Muscle layer of colon (tissue), 2 donors: Measurements from ENCODE around the gene SYPL2.

Experiments used
- H3K27ac ChIP-seq: one replicate; pipeline ENCODE4 v1.7.0; 2013; ENCODE audit warnings: low read depth, mild to moderate bottlenecking, low read length, moderate library complexity
- H3K27me3 ChIP-seq, 2 donors: one replicate each; pipeline ENCODE4 v1.7.0; 2013; ENCODE audit warnings: low read length in 2 of 2, mild to moderate bottlenecking in 2 of 2; ENCODE audit not compliant: insufficient read depth in 2 of 2, control insufficient read depth in 1 of 2
- H3K36me3 ChIP-seq: one replicate; pipeline ENCODE4 v1.7.0; 2013; ENCODE audit warnings: mild to moderate bottlenecking, low read length; ENCODE audit not compliant: insufficient read depth
- H3K4me1 ChIP-seq: one replicate; pipeline ENCODE4 v1.7.0; 2013; ENCODE audit warnings: mild to moderate bottlenecking, low read length; ENCODE audit not compliant: insufficient read depth
- H3K4me3 ChIP-seq, 2 donors: one replicate each; pipeline ENCODE4 v1.7.0; 2013; ENCODE audit warnings: low read length in 2 of 2, low read depth in 1 of 2, mild to moderate bottlenecking in 1 of 2, moderate library complexity in 1 of 2
- H3K9ac ChIP-seq: one replicate; pipeline ENCODE4 v1.7.0; 2013; ENCODE audit warnings: low read length
- H3K9me3 ChIP-seq: one replicate; pipeline ENCODE4 v1.7.0; 2013; ENCODE audit warnings: mild to moderate bottlenecking, low read length
- donor health status: abdominal sarcoma.
- donor health status: Adenocarcinoma of cecum.

The SYPL2 gene

GRCh38 chr1:109504974-109505373 is 38.6 kb downstream of the SYPL2 start:
- Histone ChIP-seq H3K4me1 (peaks cover 32% of the 10 kb centered on the region), H3K27me3 (no peaks in the 10 kb centered on the region), H3K4me3 (no peak overlapping the region), H3K36me3 (peaks cover 4% of the 10 kb centered on the region), H3K9me3 (no peaks in the 10 kb centered on the region), H3K9ac (no peak overlapping the region), H3K27ac (no peak overlapping the region)

GRCh38 chr1:109508001-109508872 is 41.9 kb downstream of the SYPL2 start:
- Histone ChIP-seq H3K36me3 (peaks cover 4% of the 10 kb centered on the region), H3K27me3 (no peaks in the 10 kb centered on the region), H3K9me3 (no peaks in the 10 kb centered on the region), H3K9ac (no peak overlapping the region), H3K4me3 (peak overlapping the region in 1 of 2 donors; percentile 79), H3K27ac (no peak overlapping the region), H3K4me1 (peaks cover 17% of the 10 kb centered on the region)

DNA sequence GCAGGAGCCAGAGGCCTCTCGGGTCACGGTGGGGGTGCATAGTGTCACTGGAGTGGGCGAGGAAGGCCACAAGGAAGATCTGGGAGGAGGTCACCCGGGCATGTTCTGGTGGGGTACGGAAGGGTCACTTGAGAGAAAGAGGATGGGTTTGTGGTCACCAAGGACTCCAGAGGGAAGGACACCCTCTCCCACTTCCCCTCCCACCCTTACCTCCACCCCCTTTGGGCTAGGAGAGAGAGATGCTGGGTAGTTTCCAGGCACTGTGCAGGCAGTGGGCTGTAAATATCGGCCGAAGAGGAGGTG is 42.5 kb downstream of the SYPL2 start:
- Histone ChIP-seq H3K27ac (peak overlapping the region; percentile 49), H3K4me1 (peaks cover 17% of the 10 kb centered on the region)

DNA sequence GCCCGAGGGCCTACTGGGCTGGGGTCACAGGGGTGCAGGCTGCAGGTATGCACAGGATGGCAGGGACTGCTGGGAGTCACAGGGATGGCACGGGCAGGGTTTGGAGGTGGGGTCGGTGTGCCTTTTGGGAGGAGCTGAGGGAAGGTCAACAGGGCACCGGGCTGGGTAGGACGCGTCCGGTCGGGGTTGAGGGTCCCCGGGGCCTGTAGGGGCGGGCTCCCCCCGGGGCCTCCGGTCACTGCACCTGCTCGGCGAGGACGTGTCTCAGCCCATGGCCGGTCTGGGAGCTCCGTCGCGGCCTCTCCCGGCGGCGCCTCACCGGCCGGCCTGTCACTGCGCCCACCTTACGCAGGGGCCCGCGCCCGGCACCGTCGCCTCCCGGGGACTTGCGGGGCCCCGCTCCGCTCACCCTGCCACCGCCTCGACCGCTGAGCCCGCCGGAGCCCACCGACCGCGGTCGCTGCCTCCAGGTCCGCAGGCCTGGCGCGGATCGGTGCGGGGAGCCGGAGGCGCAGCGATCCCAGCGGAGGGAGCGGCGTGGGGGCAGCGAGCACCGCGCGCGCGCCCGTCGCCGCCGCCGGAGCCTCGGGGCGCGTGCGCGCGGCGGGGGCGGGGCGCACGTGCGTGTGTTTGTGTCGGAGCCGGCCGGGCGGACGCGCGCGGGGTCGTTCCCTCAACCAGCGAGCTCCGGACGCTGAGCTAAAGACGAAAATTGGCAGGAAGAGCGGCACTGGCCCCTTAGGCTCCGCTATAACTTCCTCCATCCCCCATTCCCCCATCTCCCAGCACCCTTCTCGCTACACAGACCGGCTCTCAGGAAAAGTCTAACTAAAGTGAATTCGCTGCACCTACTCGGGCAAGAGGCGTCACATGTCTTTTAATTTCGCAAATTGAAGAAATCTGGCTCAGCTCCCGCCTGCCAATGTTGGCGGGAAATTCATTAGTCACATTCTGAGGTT is 43.1 kb downstream of the SYPL2 start, which contains the start of gene AMIGO1:
Gene AMIGO1 (minus strand): TSS at position 552 of the 959 bp plus-strand sequence. CDS start 815 bp downstream, outside the sequence.
- Histone ChIP-seq H3K4me3 (peak within 1 kb of the TSS; percentile 73 to 79), H3K27me3 (no peaks in the 10 kb centered on the region), H3K4me1 (peaks cover 17% of the 10 kb centered on the region), H3K9ac (peak within 1 kb of the TSS; percentile 50), H3K36me3 (peaks cover 4% of the 10 kb centered on the region), H3K9me3 (no peaks in the 10 kb centered on the region), H3K27ac (peak within 1 kb of the TSS; percentile 55)

More for the DNA sequence above, 42.5 kb downstream of the SYPL2 start:
- Histone ChIP-seq H3K27me3 (no peaks in the 10 kb centered on the region), H3K9me3 (no peaks in the 10 kb centered on the region), H3K9ac (peak overlapping the region; percentile 42), H3K4me3 (peak overlapping the region; percentile 73 to 79), H3K36me3 (peaks cover 4% of the 10 kb centered on the region)

DNA sequence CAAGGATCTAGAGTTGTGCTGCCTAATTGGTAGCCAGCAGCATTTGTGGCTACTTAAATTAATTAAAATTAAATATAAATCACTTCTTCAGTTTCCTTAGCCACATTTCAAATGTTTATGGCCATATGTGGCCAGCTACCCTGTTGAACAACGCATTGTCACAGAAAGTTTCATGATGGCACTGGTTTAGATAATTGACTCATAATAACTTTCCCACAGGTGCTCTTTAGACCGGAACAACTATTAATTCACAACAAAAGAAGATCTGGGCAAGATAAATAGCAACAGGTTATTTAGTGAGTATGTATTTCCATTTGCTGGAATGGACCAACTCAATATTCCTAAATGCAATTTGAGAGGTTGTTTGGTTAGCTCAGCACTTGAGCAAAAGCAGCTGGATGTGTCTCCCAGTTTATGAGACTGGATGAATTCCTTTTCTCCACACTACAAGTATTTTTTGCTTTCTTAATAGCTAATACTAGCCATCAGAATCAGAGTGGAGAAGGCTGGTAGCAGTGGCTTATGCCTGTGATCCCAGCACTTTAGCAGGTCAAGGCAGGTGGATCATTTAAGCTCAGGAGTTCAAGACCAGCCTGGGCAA is 46.9 kb downstream of the SYPL2 start:
- H3K36me3 ChIP-seq, result no peaks in the 10 kb centered on the region
- no peak overlapping the region for H3K4me3 ChIP-seq
- H3K27ac ChIP-seq, result no peak overlapping the region
- H3K9ac ChIP-seq, result no peak overlapping the region
- peaks cover 17% of the 10 kb centered on the region for H3K4me1 ChIP-seq
- no peaks in the 10 kb centered on the region for H3K9me3 ChIP-seq
- no peaks in the 10 kb centered on the region for H3K27me3 ChIP-seq

DNA sequence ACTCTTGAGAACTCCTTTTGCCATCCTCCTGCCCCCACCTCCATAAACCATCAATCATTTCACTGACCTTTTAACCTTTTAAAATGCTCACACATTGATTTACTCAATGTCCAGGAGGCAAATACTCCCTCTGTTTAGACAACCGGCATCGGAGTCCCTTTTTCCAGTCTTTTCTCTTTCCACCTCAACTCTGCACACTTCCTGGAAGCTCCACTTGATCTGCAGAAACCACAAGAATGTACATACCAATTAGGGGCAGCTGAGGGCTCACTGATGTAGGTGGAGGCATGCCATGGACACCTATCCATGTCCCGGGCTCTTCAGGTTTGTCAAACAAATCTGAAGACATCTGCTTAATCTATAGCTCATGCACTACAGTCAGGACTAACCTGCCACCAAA is 48.5 kb downstream of the SYPL2 start:
- H3K4me3 ChIP-seq, result no peak overlapping the region
- H3K27ac ChIP-seq, result no peak overlapping the region
- H3K9me3 ChIP-seq, result no peaks in the 10 kb centered on the region
- H3K9ac ChIP-seq, result no peak overlapping the region
- peaks cover 8% of the 10 kb centered on the region for H3K4me1 ChIP-seq
- no peaks in the 10 kb centered on the region for H3K36me3 ChIP-seq
- H3K27me3 ChIP-seq, result no peaks in the 10 kb centered on the region

DNA sequence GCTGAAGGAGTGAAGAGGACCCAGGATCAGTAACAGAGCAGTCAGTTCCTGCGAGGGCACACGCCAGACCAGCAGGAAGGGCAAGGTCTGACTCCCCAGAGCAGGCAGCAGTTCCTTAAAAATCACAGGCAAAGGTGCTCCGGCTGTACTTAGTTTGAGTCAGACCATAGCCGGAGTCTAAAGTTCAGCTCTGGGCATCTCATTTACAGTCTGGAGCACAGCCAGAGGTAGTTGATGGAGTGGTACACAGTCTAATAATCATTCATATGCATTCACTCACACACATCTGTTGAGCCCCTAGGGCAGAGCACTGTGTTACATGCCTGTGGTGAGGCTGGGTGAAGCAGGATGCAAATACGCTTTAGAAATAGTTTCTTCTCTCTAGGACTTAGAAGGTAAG is 50.5 kb downstream of the SYPL2 start:
- Histone ChIP-seq H3K27ac (no peak overlapping the region), H3K4me1 (no peaks in the 10 kb centered on the region), H3K27me3 (peaks cover 0 to 7% of the 10 kb centered on the region in 2 donors), H3K9ac (no peak overlapping the region), H3K9me3 (no peaks in the 10 kb centered on the region), H3K36me3 (no peaks in the 10 kb centered on the region), H3K4me3 (no peak overlapping the region)

DNA sequence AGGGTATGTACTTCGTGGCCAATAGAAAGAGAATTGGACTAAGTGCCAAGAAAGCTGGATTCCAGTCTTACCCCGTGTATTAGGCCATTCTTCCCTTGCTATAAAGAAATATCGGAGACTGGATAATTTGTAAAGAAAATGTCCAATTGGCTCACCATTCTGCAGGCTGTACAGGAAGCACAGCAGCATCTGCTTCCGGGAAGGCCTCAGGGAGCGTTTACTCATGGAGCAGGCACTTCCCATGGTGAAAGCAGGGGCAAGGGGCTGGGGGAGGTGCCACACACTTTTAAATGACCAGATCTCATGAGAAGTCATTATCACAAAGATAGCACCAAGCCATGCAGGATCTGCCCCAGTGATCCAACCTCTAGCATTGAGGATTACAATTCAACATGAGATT is 51.0 kb downstream of the SYPL2 start:
- Histone ChIP-seq H3K27ac (no peak overlapping the region), H3K27me3 (peaks cover 0 to 7% of the 10 kb centered on the region in 2 donors), H3K9ac (no peak overlapping the region), H3K4me1 (no peaks in the 10 kb centered on the region), H3K9me3 (no peaks in the 10 kb centered on the region), H3K36me3 (no peaks in the 10 kb centered on the region), H3K4me3 (no peak overlapping the region)

- peaks cover 0 to 7% of the 10 kb centered on the region in 2 donors for H3K27me3 ChIP-seq
- no peaks in the 10 kb centered on the region for H3K9me3 ChIP-seq
- no peak overlapping the region for H3K27ac ChIP-seq
- no peaks in the 10 kb centered on the region for H3K4me1 ChIP-seq
- no peaks in the 10 kb centered on the region for H3K36me3 ChIP-seq
- no peak overlapping the region for H3K4me3 ChIP-seq
- no peak overlapping the region for H3K9ac ChIP-seq
Observed at GRCh38 chr1:109521002-109521951, 54.9 kb downstream of the SYPL2 start.

DNA sequence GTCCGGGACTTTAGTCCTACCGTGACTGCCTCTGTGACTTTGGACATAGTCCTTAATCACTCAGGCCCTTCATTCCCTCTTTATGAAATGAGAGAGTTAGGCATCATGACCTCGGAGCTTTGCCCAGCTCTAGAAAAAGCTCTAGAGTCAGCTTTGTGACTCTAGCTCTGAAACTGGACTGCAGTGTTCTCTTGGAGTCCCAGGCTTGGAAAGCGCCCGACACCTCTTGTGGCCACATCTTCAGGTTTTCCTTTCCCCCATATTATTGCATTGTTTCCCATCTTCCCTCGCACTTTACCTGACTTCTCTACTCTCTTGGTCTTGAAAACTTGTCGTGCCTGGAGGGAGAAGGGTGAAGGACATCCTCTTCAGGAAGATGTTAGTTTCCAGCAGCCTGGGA is 55.7 kb downstream of the SYPL2 start:
- Histone ChIP-seq H3K36me3 (no peaks in the 10 kb centered on the region), H3K27me3 (peaks cover 0 to 7% of the 10 kb centered on the region in 2 donors), H3K9ac (no peak overlapping the region), H3K4me1 (no peaks in the 10 kb centered on the region), H3K4me3 (no peak overlapping the region), H3K9me3 (no peaks in the 10 kb centered on the region), H3K27ac (no peak overlapping the region)
